Stimulated activated CD4-positive, alpha-beta T cell treated with anti-CD3 and anti-CD28 coated beads, Interleukin-1b, Interleukin-23, amount 100 ng/mL, for 1 hour (primary cell): Measurements from ENCODE around the gene CDYL2.
A peak's percentile ranks its signal among the peaks of the same experiment; 100 is the strongest.
"Not testable (repeated sequence)": the region's sequence is repeated elsewhere in the genome, so short reads cannot be mapped to it uniquely, and the experiment has no call there.

Experiments used
- DNase-seq, 2 donors: peaks; one replicate each; pipeline ENCODE4 v3.0.0-alpha.2; 2020; ENCODE audit warnings: low read depth in 2 of 2

Gene CDYL2

GRCh38 chr16:80809366-80809765, 5.0 kb upstream of the CDYL2 start:
- no peak for DNase-seq

- DNase-seq = no peak
Observed at GRCh38 chr16:80807906-80808305, 3.5 kb upstream of the CDYL2 start.

GRCh38 chr16:80806927-80807340, 2.5 kb upstream of the CDYL2 start:
- peak; percentile 8 to 29 for DNase-seq

DNA sequence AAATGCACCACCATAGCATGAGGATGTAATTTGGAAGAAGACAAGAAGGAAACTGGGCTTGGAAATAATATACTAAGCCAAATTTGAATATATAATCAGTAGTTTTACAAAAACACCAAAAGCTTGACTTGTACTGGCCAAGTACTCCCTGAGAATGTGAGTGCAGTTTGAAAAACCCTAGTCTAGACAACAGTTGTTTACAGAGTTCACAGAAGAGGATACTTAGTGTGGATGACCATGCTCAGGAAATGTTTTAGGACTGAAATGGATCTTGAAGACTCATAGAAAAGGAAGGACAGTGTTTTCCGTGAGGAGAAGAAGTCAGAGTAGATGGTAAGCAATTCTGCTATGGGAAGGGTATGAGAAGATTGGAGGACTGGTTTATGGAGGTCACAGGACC, 1.9 kb upstream of the CDYL2 start:
- DNase-seq = no peak

GRCh38 chr16:80804056-80804525, 307 bp downstream of the CDYL2 start:
- peak; percentile 3 to 37 for DNase-seq

- DNase-seq = peak in 1 of 2 donors; percentile 28
Observed at GRCh38 chr16:80803339-80804055, 901 bp downstream of the CDYL2 start.

GRCh38 chr16:80802902-80803301, 1.5 kb downstream of the CDYL2 start:
- no peak for DNase-seq

DNA sequence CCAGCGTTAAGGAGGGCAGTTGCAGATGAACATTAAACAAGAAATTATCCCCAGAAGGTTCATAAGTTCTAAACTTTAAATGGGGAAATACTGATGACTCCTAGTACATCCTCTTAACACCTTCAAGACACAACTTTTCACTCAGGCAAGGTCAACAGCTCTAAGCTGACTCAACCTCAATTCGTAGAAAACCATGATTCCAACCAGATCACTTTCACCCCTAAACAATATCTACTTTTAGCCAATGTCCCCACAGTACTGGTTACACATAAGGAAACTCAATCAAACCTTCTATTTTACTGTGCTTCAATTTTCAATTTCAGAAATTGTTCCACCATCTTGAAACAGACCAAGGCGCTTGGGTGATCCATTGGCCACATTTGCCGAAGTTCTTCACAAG, 2.3 kb downstream of the CDYL2 start:
- no peak for DNase-seq

GRCh38 chr16:80794071-80794470, 10.3 kb downstream of the CDYL2 start:
- no peak for DNase-seq

DNA sequence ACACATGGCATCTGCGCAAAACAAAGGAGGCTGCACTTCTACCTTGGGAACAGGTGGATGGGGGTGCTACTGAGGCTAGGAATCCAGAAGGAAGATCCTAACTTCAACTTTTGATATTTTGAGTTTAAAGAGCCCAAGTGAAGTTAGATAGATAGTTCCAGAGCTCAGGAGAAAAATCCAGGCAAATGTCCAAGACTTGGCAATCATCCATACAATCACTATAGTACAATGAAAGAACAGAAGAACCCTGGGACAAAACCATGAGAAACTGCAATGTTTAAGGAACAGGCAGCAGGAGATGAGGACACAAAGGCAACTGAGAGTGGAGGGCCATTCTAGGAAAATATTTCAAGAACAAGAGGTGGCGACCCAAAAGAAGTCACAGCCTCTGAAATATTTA, 12.4 kb downstream of the CDYL2 start:
- DNase-seq = no peak

- DNase-seq = no peak
Observed at GRCh38 chr16:80791411-80791810, 13.0 kb downstream of the CDYL2 start.

GRCh38 chr16:80790751-80791150, 13.6 kb downstream of the CDYL2 start:
- no peak for DNase-seq

- DNase-seq = no peak
Observed at GRCh38 chr16:80788027-80788426, 16.4 kb downstream of the CDYL2 start.

DNA sequence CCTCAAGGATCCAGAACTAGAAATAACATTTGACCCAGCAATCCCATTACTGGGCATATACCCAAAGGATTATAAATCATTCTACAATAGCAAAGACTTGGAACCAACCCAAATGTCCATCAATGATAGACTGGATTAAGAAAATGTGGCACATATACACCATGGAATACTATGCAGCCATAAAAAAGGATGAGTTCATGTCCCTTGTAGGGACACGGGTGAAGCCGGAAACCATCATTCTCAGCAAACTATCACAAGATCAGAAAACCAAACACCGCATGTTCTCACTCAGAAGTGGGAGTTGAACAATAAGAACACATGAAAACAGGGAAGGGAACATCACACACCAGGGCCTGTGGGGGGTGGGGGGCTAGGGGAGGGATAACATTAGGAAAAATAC, 17.8 kb downstream of the CDYL2 start:
- DNase-seq = not testable (repeated sequence)

- no peak for DNase-seq
Observed at GRCh38 chr16:80784951-80785350, 19.4 kb downstream of the CDYL2 start.

GRCh38 chr16:80778703-80779102, 25.7 kb downstream of the CDYL2 start:
- DNase-seq = no peak

GRCh38 chr16:80776856-80777255, 27.5 kb downstream of the CDYL2 start:
- DNase-seq = no peak

DNA sequence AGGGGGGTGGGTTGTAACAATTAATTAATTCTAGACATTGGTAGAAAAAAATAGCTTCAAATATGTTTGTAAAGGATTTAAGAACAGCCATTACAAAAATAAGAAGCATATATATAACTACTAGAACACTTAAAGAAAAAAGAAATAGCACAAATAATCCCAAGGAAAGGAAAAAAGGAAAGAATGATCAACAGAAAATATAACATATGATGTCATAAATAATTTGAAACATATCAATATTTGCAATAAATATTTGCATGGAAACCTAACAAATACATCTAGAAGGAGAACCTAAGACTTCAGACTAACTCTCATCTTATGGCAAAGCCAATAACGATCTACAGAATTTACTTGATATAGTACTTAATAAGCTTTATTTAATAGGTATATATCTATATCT, 28.9 kb downstream of the CDYL2 start:
- DNase-seq = no peak

DNA sequence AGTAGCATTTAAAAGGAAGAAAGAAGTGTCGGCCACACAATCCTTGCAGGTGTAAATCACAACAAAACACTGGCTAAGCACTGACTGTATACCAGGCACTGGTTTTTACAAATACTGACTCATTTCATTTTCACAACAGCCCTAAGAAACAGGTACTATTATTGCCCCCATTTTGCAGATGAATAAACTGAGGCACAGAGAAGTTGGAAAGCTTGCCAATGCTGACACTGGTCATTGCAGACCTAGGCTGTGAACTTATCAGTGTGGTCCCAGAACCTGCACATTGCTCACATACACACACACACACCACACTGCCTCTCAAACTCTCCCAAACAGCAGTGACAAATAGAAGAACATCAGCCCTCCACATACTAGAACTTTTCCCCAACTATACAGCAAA, 37.6 kb downstream of the CDYL2 start:
- DNase-seq = no peak

- DNase-seq = no peak
Observed at GRCh38 chr16:80759419-80760162, 44.8 kb downstream of the CDYL2 start.

- DNase-seq = no peak
Observed at GRCh38 chr16:80754476-80754875, 49.9 kb downstream of the CDYL2 start.

DNA sequence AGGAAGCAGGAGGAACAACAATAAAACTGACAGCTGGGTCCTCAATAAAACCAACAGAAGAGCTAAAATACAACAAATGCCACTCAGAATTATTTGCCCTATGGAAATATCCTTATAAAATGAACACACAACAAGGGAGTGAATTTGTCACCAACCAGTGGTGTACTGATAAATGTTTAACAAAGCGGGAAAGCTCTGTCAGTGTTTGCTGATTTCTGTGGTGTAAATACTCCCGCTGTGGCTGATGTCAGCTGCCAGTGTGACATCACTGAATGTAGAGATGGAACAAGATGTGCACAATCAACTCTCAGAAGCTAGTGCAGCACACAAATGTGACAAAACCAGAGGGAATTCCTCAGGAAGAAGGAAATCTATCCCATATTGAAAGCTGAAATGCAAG, 51.9 kb downstream of the CDYL2 start:
- DNase-seq = no peak

GRCh38 chr16:80751167-80751566, 53.2 kb downstream of the CDYL2 start:
- no peak for DNase-seq
